GM18517 (cell line): ENCODE results near the gene PAWR.
"Not testable (repeated sequence)": the region's sequence is repeated elsewhere in the genome, so short reads cannot be mapped to it uniquely, and the experiment has no call there.

ENCODE experiments used
- ATAC-seq: cut with Tn5 transposase; IDR thresholded peaks from one replicate; pipeline ENCODE4 v1.9.1; 2021; ENCODE audit warnings: mild to moderate bottlenecking, moderate library complexity; ENCODE audit not compliant: unreplicated experiment

The PAWR gene

GRCh38 chr12:79596719-79597350 lies 93.9 kb downstream of the PAWR start:
- no peak for ATAC-seq

DNA sequence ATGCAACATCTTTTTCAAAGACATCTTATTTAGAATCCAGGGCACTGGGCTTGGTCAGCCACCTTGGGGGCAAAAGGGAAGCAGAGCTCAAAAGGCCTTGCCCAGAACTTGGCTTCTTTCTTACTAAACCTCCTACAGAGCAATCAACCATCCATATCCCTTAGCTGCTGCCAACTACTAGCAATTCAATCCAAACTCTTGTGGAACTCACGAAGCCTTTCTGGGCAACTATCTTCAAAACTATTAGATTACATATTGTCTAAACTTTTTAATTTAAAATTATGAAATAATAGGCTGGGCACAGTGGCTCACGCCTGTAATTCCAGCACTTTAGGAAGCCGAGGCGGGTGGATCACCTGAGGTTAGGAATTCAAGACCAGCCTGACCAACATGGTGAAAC lies 95.5 kb downstream of the PAWR start:
- ATAC-seq: no peak

DNA sequence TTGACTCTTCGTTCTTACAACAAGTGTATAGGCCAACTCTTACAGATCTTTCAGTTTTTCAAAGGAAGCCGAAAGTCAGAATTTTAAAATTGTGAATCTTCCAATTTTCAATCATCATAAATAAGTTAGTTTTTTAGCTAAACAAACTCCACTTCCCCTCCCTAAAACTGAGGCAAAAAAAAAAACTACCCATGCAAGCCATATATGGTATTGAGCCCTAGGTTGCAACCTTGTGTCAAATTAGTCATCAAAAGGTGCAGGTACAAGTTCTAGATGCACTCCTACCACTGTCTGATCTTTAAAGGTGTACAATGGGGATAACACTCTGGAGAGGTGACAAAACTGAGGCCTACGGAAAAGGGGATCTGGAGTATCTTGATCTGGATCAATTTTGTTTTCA lies 97.9 kb downstream of the PAWR start:
- ATAC-seq: no peak

- ATAC-seq: no peak
Observed at GRCh38 chr12:79591988-79592387, 98.8 kb downstream of the PAWR start.

- ATAC-seq: no peak
Observed at GRCh38 chr12:79590751-79591150, 100.0 kb downstream of the PAWR start.

- ATAC-seq: no peak
Observed at GRCh38 chr12:79587368-79587767, 103.4 kb downstream of the PAWR start.

GRCh38 chr12:79585147-79585546 lies 105.6 kb downstream of the PAWR start:
- ATAC-seq: no peak

DNA sequence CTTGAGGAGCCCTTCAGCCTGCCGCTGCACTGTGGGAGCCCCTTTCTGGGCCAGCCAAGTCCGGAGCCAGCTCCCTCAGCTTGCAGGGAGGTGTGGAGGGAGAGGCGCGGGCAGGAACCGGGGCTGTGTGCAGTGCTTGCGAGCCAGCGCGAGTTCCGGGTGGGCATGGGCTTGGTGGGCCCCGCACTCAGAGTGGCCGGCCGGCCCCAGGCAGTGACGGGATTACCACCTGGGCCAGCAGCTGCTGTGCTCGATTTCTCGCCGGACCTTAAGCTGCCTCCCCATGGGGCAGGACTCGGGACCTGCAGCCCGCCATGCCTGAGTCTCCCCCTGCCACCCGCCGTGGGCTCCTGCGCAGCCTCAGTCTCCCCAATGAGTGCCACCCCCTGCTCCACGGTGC lies 116.9 kb downstream of the PAWR start:
- no peak for ATAC-seq

DNA sequence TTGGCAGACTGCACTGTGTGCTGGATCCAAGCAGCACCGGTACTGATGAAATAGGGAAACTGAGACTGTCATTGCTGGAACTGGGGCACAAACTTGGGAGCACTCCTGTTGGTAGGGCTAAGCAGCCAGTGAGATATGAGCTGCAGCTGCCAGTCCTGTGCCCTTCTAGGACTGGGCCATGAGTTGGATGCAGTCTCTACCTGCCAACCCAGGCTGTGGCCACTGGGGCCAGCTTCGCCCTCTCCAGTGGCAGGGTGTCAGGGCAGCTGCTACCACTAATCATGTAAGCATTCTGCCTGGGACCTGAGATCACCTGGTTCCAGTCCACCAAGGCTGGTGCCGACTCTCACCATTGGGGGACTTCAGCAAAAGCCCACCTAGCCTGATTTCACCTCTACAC lies 121.1 kb downstream of the PAWR start:
- no peak for ATAC-seq

GRCh38 chr12:79567175-79567563 lies 123.6 kb downstream of the PAWR start:
- ATAC-seq: no peak

GRCh38 chr12:79566452-79567174 lies 124.2 kb downstream of the PAWR start:
- ATAC-seq: no peak

GRCh38 chr12:79564727-79565350 lies 125.9 kb downstream of the PAWR start:
- not testable (repeated sequence) for ATAC-seq

GRCh38 chr12:79563021-79563740 lies 127.6 kb downstream of the PAWR start:
- ATAC-seq: no peak

GRCh38 chr12:79561401-79562132 lies 129.2 kb downstream of the PAWR start:
- ATAC-seq: no peak

DNA sequence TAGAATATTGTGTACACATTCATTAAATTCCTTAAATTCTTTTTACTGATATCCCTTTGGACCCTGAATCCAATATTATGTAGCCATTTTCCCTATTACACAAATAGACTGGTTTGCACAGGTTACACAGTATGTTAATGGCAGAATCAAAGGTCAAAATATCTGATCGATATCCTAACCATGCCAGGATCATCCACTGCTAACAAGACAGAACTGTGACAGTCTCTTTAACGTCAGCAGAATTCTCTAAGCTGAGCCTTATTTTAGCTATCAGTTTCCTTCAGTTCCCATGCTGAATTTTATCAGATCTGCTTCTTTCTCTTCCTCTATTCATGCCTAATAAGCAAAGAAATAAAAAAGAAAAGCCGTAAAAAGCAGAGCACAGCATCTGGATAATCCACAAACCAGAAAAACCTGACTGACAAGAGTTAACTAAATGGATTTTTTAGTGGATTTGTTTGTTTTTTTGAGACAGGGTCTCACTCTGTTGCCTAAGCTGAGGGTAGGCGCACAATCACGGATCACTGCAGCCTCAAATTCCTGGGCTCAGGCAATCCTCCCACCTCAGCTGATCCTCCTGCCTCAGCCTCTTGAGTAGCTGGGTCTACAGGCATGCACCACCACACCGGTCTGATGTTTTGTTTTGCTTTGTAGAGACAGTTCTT lies 130.4 kb downstream of the PAWR start:
- no peak for ATAC-seq

GRCh38 chr12:79559591-79559990 lies 131.2 kb downstream of the PAWR start:
- no peak for ATAC-seq

DNA sequence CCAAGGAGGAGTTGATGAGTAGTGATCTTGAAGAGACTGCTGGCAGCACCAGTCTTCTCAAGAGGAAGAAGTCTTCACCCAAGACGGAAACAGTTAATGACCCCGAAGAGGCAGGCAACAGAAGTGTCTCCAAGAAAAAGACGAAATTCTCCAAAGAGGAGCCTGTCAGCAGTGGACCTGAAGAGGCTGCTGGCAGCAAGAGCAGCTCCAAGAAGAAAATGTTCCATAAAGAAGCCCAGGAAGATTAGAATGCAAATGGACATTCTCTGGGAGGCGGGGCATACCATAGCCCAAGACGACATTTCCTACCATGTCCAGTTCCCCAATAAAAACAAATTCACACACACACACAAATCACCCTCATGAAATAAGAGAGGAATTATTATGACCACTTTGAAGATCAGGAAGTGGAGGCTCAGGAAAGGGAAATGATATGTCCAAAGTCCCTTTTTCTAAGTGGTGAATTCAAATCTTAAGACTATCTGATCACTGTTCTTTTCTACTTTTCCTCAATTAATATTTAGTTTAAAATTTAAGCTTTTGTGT lies 131.8 kb downstream of the PAWR start:
- ATAC-seq: no peak

GRCh38 chr12:79557690-79558315 lies 133.0 kb downstream of the PAWR start:
- no peak for ATAC-seq

GRCh38 chr12:79555028-79555925 lies 135.5 kb downstream of the PAWR start:
- ATAC-seq: no peak
